Measurements from ENCODE around the gene ADAMTS6.

The ADAMTS6 gene

GRCh38 chr5:65462139-65462705 lies 19.5 kb downstream of the ADAMTS6 start:
- TF ChIP-seq FOXP2 (optimal IDR thresholded peaks at IDR 0.05; ENCODE audit: borderline replicate concordance, extremely low read depth, extremely low read length, insufficient read depth), result no peak
- no peak for TF ChIP-seq TAF1 (IDR thresholded peaks at IDR 0.05; ENCODE audit: borderline replicate concordance, insufficient read depth, low read length)
- no peak for TF ChIP-seq SIN3A (IDR thresholded peaks at IDR 0.05; ENCODE audit: borderline replicate concordance, insufficient read depth, low read length)
- TF ChIP-seq REST (IDR thresholded peaks at IDR 0.05; ENCODE audit: insufficient read depth in 1 of 2, low read depth in 2 of 2, low read length in 2 of 2), result no peak
- no peak for TF ChIP-seq POLR2AphosphoS5 (IDR thresholded peaks at IDR 0.05; ENCODE audit: low read depth, low read length)

- no peak for TF ChIP-seq TAF1 (IDR thresholded peaks at IDR 0.05; ENCODE audit: borderline replicate concordance, insufficient read depth, low read length)
- no peak for TF ChIP-seq REST (IDR thresholded peaks at IDR 0.05; ENCODE audit: insufficient read depth in 1 of 2, low read depth in 2 of 2, low read length in 2 of 2)
- TF ChIP-seq SIN3A (IDR thresholded peaks at IDR 0.05; ENCODE audit: borderline replicate concordance, insufficient read depth, low read length), result no peak
- TF ChIP-seq POLR2AphosphoS5 (IDR thresholded peaks at IDR 0.05; ENCODE audit: low read depth, low read length), result no peak
- TF ChIP-seq FOXP2 (optimal IDR thresholded peaks at IDR 0.05; ENCODE audit: borderline replicate concordance, extremely low read depth, extremely low read length, insufficient read depth), result no peak
Measured at GRCh38 chr5:65461490-65461889, 20.2 kb downstream of the ADAMTS6 start.

- TF ChIP-seq REST (IDR thresholded peaks at IDR 0.05; ENCODE audit: insufficient read depth in 1 of 2, low read depth in 2 of 2, low read length in 2 of 2), result no peak
- no peak for TF ChIP-seq TAF1 (IDR thresholded peaks at IDR 0.05; ENCODE audit: borderline replicate concordance, insufficient read depth, low read length)
- TF ChIP-seq FOXP2 (optimal IDR thresholded peaks at IDR 0.05; ENCODE audit: borderline replicate concordance, extremely low read depth, extremely low read length, insufficient read depth), result no peak
- TF ChIP-seq POLR2AphosphoS5 (IDR thresholded peaks at IDR 0.05; ENCODE audit: low read depth, low read length), result no peak
- no peak for TF ChIP-seq SIN3A (IDR thresholded peaks at IDR 0.05; ENCODE audit: borderline replicate concordance, insufficient read depth, low read length)
Measured at GRCh38 chr5:65459995-65460394, 21.7 kb downstream of the ADAMTS6 start.

GRCh38 chr5:65455064-65455463 lies 26.7 kb downstream of the ADAMTS6 start:
- TF ChIP-seq POLR2AphosphoS5 (IDR thresholded peaks at IDR 0.05; ENCODE audit: low read depth, low read length) (no peak), REST (IDR thresholded peaks at IDR 0.05; ENCODE audit: insufficient read depth in 1 of 2, low read depth in 2 of 2, low read length in 2 of 2) (no peak), FOXP2 (optimal IDR thresholded peaks at IDR 0.05; ENCODE audit: borderline replicate concordance, extremely low read depth, extremely low read length, insufficient read depth) (no peak), SIN3A (IDR thresholded peaks at IDR 0.05; ENCODE audit: borderline replicate concordance, insufficient read depth, low read length) (no peak), TAF1 (IDR thresholded peaks at IDR 0.05; ENCODE audit: borderline replicate concordance, insufficient read depth, low read length) (no peak)
